Mesodermal cell (in vitro differentiated cells): ENCODE results near the gene NECTIN2.
"Not testable (repeated sequence)": the region's sequence is repeated elsewhere in the genome, so short reads cannot be mapped to it uniquely, and the experiment has no call there.

Source experiments
- H3K27ac ChIP-seq: 2 replicates; pipeline ENCODE4 v1.7.0; 2013; ENCODE audit warnings: mild to moderate bottlenecking, low read depth, low read length, moderate library complexity; ENCODE audit not compliant: severe bottlenecking
- H3K36me3 ChIP-seq: 2 replicates; pipeline ENCODE4 v1.7.1; 2013; ENCODE audit warnings: mild to moderate bottlenecking, low read length, moderate library complexity; ENCODE audit not compliant: control insufficient read depth, insufficient read depth
- H3K4me1 ChIP-seq: one replicate; pipeline ENCODE4 v1.7.1; 2013; ENCODE audit warnings: mild to moderate bottlenecking, low read length; ENCODE audit not compliant: insufficient read depth, control insufficient read depth, poor library complexity, severe bottlenecking
- H3K4me3 ChIP-seq: 2 replicates; pipeline ENCODE4 v1.7.0; 2013; ENCODE audit warnings: low read length, control low read depth, mild to moderate bottlenecking; ENCODE audit not compliant: insufficient read depth, poor library complexity, severe bottlenecking; ENCODE audit errors: extremely low read depth
- H3K9me3 ChIP-seq: 2 replicates; pipeline ENCODE4 v1.7.1; 2013; ENCODE audit warnings: mild to moderate bottlenecking, low read length, moderate library complexity; ENCODE audit not compliant: control insufficient read depth
- WGBS, 2 experiments: methylation state at CpG; one replicate each; pipeline ENCODE4 v1.1.5; 2013; ENCODE audit warnings: missing lambda C conversion rate in 2 of 2; ENCODE audit not compliant: insufficient coverage in 2 of 2; 5-methylcytosine and 5-hydroxymethylcytosine counted together

Gene NECTIN2

GRCh38 chr19:44887648-44888047, 41.6 kb downstream of the NECTIN2 start:
- WGBS, 2 experiments, result 98 to 100% methylated on average over 3 to 4 of the region's 4 CpGs
- Histone ChIP-seq H3K36me3 (peaks cover 72% of the 10 kb centered on the region), H3K9me3 (no peaks in the 10 kb centered on the region), H3K4me1 (peaks cover 8% of the 10 kb centered on the region), H3K27ac (no peak overlapping the region), H3K4me3 (no peak overlapping the region)

GRCh38 chr19:44888335-44888734, 42.2 kb downstream of the NECTIN2 start:
- not testable (repeated sequence) for H3K4me3 ChIP-seq, H3K27ac ChIP-seq, H3K4me1 ChIP-seq, H3K9me3 ChIP-seq
- WGBS, 2 experiments, result 100% methylated on average over 3 of the region's 5 CpGs
- H3K36me3 ChIP-seq, result peaks cover 71% of the 10 kb centered on the region

GRCh38 chr19:44889830-44890365, 43.8 kb downstream of the NECTIN2 start:
- 73 to 81% methylated on average over 17 of the region's 17 CpGs for WGBS, 2 experiments
- Histone ChIP-seq H3K36me3 (peaks cover 71% of the 10 kb centered on the region), H3K9me3 (no peaks in the 10 kb centered on the region), H3K27ac (peak overlapping the region; percentile 91), H3K4me3 (peak overlapping the region; percentile 39), H3K4me1 (peaks cover 4% of the 10 kb centered on the region)

GRCh38 chr19:44890366-44891015, 44.4 kb downstream of the NECTIN2 start:
- H3K36me3 ChIP-seq, result peaks cover 71% of the 10 kb centered on the region

GRCh38 chr19:44891016-44891882, 45.2 kb downstream of the NECTIN2 start, which contains the start of gene TOMM40:
TSS of gene TOMM40 (plus strand) at chr19:44891254. CDS start at chr19:44891416, 162 bp downstream.
- H3K4me1 ChIP-seq, result peaks cover 4% of the 10 kb centered on the region
- peak within 1 kb of the TSS; percentile 80 for H3K4me3 ChIP-seq
- no peaks in the 10 kb centered on the region for H3K9me3 ChIP-seq
- peaks cover 71% of the 10 kb centered on the region for H3K36me3 ChIP-seq
- H3K27ac ChIP-seq, result peak within 1 kb of the TSS; percentile 91
- WGBS, 2 experiments, result 0% methylated on average over 60 to 63 of the region's 81 CpGs

More at GRCh38 chr19:44890366-44891015, 44.4 kb downstream of the NECTIN2 start:
- Histone ChIP-seq H3K4me3 (peak overlapping the region; percentile 39), H3K4me1 (peaks cover 4% of the 10 kb centered on the region), H3K27ac (peak overlapping the region; percentile 91), H3K9me3 (no peaks in the 10 kb centered on the region)
- WGBS, 2 experiments, result 1% methylated on average over 36 to 37 of the region's 40 CpGs

- WGBS, 2 experiments, result 94 to 97% methylated on average over 6 to 7 of the region's 7 CpGs
- Histone ChIP-seq H3K27ac (no peak overlapping the region), H3K9me3 (no peaks in the 10 kb centered on the region), H3K36me3 (peaks cover 70% of the 10 kb centered on the region), H3K4me3 (no peak overlapping the region), H3K4me1 (peaks cover 4% of the 10 kb centered on the region)
Observed at GRCh38 chr19:44892932-44893331, 46.8 kb downstream of the NECTIN2 start.

GRCh38 chr19:44893332-44894051, 47.4 kb downstream of the NECTIN2 start:
- peaks cover 4% of the 10 kb centered on the region for H3K4me1 ChIP-seq
- WGBS, 2 experiments, result 94 to 98% methylated on average over 11 to 13 of the region's 18 CpGs

GRCh38 chr19:44894052-44894400, 47.9 kb downstream of the NECTIN2 start:
- Histone ChIP-seq H3K9me3 (no peaks in the 10 kb centered on the region), H3K4me1 (peaks cover 4% of the 10 kb centered on the region), H3K36me3 (peaks cover 67% of the 10 kb centered on the region), H3K27ac (no peak overlapping the region), H3K4me3 (no peak overlapping the region)
- 95 to 97% methylated on average over 5 of the region's 6 CpGs for WGBS, 2 experiments

More at GRCh38 chr19:44893332-44894051, 47.4 kb downstream of the NECTIN2 start:
- Histone ChIP-seq H3K9me3 (no peaks in the 10 kb centered on the region), H3K4me3 (no peak overlapping the region), H3K36me3 (peaks cover 70% of the 10 kb centered on the region), H3K27ac (no peak overlapping the region)

- Histone ChIP-seq H3K9me3 (no peaks in the 10 kb centered on the region), H3K4me3 (no peak overlapping the region), H3K27ac (no peak overlapping the region), H3K36me3 (peaks cover 73% of the 10 kb centered on the region), H3K4me1 (peaks cover 4% of the 10 kb centered on the region)
- 86 to 96% methylated on average over 6 to 9 of the region's 9 CpGs for WGBS, 2 experiments
Observed at GRCh38 chr19:44894946-44895345, 48.8 kb downstream of the NECTIN2 start.

GRCh38 chr19:44897835-44898234, 51.7 kb downstream of the NECTIN2 start:
- Histone ChIP-seq H3K36me3 (peaks cover 93% of the 10 kb centered on the region), H3K4me1 (peaks cover 4% of the 10 kb centered on the region), H3K9me3 (no peaks in the 10 kb centered on the region), H3K27ac (no peak overlapping the region), H3K4me3 (no peak overlapping the region)
- 94 to 98% methylated on average over 7 of the region's 8 CpGs for WGBS, 2 experiments
